Astrocyte of the spinal cord (primary cell): ENCODE measurements around the gene VSIG10.
"Not testable (repeated sequence)": the region's sequence is repeated elsewhere in the genome, so short reads cannot be mapped to it uniquely, and the experiment has no call there.

ENCODE experiments used
- DNase-seq: peaks from one replicate; pipeline ENCODE4 v3.0.0; 2011; ENCODE audit warnings: low read depth, low spot score
- H3K4me3 ChIP-seq: 2 replicates; pipeline ENCODE4 v1.5.1; 2011; ENCODE audit warnings: low read depth, mild to moderate bottlenecking, low read length, moderate library complexity
- in situ Hi-C: cut with HindIII; loops from 2 replicates; pipeline ENCODE4 v1.10.0; 2017; ENCODE audit warnings: low sequenced_read_pairs
- TF ChIP-seq, protein P1 (sequence below): IDR thresholded peaks from 2 replicates; pipeline ENCODE4 v1.5.1; 2012; ENCODE audit warnings: low read depth, mild to moderate bottlenecking, low read length, inconsistent platforms

The VSIG10 gene

DNA sequence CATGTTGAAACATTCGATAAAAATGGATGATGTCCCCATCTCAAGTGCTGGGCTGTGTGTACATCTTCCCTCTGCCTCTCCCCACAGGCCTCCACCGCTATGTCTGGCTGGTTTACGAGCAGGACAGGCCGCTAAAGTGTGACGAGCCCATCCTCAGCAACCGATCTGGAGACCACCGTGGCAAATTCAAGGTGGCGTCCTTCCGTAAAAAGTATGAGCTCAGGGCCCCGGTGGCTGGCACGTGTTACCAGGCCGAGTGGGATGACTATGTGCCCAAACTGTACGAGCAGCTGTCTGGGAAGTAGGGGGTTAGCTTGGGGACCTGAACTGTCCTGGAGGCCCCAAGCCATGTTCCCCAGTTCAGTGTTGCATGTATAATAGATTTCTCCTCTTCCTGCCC is 40.7 kb upstream of the VSIG10 start:
- DNase-seq: no peak
- TF ChIP-seq, protein P1, sequence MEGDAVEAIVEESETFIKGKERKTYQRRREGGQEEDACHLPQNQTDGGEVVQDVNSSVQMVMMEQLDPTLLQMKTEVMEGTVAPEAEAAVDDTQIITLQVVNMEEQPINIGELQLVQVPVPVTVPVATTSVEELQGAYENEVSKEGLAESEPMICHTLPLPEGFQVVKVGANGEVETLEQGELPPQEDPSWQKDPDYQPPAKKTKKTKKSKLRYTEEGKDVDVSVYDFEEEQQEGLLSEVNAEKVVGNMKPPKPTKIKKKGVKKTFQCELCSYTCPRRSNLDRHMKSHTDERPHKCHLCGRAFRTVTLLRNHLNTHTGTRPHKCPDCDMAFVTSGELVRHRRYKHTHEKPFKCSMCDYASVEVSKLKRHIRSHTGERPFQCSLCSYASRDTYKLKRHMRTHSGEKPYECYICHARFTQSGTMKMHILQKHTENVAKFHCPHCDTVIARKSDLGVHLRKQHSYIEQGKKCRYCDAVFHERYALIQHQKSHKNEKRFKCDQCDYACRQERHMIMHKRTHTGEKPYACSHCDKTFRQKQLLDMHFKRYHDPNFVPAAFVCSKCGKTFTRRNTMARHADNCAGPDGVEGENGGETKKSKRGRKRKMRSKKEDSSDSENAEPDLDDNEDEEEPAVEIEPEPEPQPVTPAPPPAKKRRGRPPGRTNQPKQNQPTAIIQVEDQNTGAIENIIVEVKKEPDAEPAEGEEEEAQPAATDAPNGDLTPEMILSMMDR: no peak
- in situ Hi-C loops: no loop called here
- no peak overlapping the region for H3K4me3 ChIP-seq

DNA sequence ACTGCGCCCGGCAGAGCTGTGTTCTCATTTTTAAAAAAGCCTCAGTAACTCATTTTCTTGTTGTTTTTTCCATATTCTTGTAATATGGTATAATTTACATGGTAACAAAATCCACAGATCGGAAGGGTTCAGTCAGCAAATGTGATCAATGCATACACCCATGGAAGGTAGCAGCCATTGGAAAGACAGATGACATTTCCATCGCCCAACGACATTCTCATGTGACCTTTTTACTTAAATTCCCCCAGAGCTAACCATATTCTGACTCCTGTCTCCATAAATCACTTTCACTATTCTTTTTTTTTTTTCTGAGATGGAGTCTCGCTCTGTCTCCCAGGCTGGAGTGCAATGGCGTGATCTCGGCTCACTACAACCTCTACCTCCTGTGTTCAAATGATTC is 37.0 kb upstream of the VSIG10 start:
- no peak overlapping the region for H3K4me3 ChIP-seq
- TF ChIP-seq, protein P1: no peak
- DNase-seq: no peak
- in situ Hi-C loops: no loop called here

DNA sequence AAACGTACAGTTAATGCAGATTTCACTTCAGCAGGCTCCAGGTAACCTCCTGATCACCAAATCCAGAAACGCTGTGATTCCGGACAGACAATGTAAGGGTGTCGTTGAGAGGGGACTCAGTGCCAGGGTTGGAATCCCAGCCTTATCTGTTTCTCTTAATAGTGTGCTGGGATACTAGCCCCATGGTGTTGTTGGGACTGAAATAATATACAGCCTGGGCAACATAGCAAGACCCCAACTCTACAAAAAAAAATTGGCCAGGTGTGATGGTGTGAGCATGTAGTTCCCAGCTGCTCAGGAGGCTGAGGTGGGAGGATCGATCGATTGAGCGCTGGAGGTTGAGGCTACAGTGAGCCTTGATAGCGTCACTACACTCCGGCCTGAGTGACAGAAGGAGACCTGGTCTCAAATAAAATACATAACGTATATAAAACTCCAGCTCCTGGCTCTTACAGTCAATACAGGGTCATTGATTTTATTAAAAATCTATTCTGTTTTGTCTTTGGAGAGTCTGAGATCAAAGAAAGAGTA is 33.4 kb upstream of the VSIG10 start:
- in situ Hi-C loops: no loop called here

DNA sequence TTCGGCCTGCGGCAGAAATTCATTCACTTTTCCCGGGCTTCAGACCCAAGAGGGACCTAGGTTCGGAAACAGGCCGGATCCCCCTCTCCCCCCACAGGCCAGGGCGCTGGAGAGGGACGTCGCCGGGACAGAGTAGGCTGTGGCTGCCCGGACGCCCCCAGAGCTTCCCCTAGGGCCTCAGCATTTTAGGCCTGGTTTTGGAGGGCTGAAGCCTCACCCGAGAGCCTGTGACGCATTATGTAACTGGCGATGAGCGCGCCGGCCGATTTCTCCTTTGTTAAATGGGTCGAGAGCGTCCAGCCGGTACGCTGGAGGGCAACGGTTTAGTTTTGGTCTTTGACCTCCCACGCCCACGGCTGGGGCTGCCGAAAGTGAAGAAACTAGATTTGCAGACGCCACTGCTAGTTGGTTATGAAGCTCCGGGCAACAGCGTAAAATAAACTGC is 32.8 kb upstream of the VSIG10 start:
- peak overlapping the region; percentile 61 for H3K4me3 ChIP-seq
- TF ChIP-seq, protein P1: no peak
- in situ Hi-C loops: no loop called here
- peak; percentile 35 for DNase-seq

More for the DNA sequence above, 33.4 kb upstream of the VSIG10 start:
- TF ChIP-seq, protein P1: no peak
- H3K4me3 ChIP-seq: peak overlapping the region; percentile 61
- no peak for DNase-seq

DNA sequence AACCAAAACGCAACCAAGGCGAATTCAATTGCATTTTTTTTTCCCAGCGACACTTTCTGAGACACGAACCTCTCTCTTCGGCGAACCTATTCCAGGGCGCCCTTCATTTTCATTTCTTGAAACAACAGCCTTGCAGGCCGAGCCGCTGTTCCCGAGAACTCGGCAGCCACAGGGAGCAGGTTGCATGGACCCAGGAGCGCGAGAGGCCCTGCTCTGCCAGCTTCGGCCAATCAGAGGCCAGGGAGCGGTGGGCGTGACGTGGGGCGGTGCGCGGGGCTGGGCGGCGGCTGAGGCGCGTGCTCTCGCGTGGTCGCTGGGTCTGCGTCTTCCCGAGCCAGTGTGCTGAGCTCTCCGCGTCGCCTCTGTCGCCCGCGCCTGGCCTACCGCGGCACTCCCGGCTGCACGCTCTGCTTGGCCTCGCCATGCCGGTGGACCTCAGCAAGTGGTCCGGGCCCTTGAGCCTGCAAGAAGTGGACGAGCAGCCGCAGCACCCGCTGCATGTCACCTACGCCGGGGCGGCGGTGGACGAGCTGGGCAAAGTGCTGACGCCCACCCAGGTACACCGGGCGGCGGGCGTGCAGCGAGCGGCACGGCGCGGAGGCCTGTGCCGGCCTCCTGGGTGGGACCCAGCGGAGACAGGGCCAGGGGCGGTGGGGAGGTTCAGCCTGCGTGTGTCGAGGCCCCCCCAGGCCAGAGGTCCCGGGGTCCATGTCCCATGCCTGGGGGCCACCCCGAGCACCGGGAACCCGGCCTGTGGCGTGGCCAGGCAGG is 32.2 kb upstream of the VSIG10 start, which contains the start of gene PEBP1:
Gene PEBP1, plus strand, starts transcription at position 337 of the 771 bp plus-strand sequence. Its CDS starts 86 bp downstream, at position 423.
- TF ChIP-seq, protein P1: no peak
- H3K4me3 ChIP-seq: peak within 1 kb of the TSS; percentile 61
- in situ Hi-C loops: no loop called here
- DNase-seq: peak; percentile 90

DNA sequence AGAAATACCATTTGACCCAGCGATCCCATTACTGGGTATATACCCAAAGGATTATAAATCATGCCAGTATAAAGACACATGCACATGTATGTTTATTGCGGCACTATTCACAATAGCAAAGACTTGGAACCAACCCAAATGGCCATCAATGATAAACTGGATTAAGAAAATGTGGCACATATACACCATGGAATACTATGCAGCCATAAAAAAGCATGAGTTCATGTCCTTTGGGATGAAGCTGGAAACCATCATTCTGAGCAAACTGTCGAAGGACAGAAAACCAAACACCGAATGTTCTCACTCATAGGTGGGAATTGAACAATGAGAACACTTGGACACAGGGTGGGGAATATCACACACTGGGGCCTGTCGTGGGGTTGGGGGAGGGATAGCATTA is 25.6 kb upstream of the VSIG10 start:
- DNase-seq, in situ Hi-C loops, H3K4me3 ChIP-seq: not testable (repeated sequence)

DNA sequence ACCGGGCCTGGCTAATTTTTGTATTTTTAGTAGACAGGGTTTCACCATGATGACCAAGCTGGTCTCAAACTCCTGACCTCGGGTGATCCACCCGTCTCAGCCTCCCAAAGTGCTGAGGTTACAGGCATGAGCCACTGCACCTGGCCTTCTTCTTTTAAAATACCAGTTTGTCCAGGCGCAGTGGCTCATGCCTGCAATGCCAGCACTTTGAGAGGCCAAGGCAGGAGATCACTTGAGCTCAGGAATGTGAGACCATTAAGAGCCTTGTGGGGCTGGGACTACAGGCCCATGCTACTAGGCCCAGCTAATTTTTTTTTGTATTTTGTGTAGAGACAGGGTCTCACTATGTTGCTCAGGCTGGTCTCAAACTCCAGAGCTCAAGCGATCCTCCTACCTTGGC is 24.1 kb upstream of the VSIG10 start:
- TF ChIP-seq, protein P1: no peak
- no peak for DNase-seq
- in situ Hi-C loops: no loop called here
- no peak overlapping the region for H3K4me3 ChIP-seq
